Measurements from ENCODE around the gene LMBRD1.

GRCh38 chr6:69827276-69827893 lies 30.6 kb upstream of the LMBRD1 start:
- TF ChIP-seq YY1 (IDR thresholded peaks at IDR 0.05; ENCODE audit: low read depth) (no peak), POLR2AphosphoS5 (IDR thresholded peaks at IDR 0.05; ENCODE audit: low read depth, low read length) (no peak), REST (IDR thresholded peaks at IDR 0.05; ENCODE audit: low read depth, low read length) (no peak), USF2 (IDR thresholded peaks at IDR 0.05; ENCODE audit: borderline replicate concordance, low read depth, low read length) (no peak), CTCF (IDR thresholded peaks at IDR 0.05) (no peak), USF1 (IDR thresholded peaks at IDR 0.05; ENCODE audit: borderline replicate concordance, low read depth) (no peak), CHD2 (IDR thresholded peaks at IDR 0.05; ENCODE audit: low read length, partially characterized antibody) (no peak), NFIC (IDR thresholded peaks at IDR 0.05; ENCODE audit: borderline replicate concordance) (peak; percentile 20; the same call in 1 of the 2 replicates), FOXM1 (IDR thresholded peaks at IDR 0.05; ENCODE audit: low read depth) (no peak), EZH2phosphoT487 (IDR thresholded peaks at IDR 0.05; ENCODE audit: borderline replicate concordance, low read depth) (no peak), EP300 (IDR thresholded peaks at IDR 0.05; ENCODE audit: borderline replicate concordance in 1 of 2, low read depth in 1 of 2, low read length in 1 of 2) (no peak), PBX3 (IDR thresholded peaks at IDR 0.05) (peak; percentile 12; the same call in 1 of the 2 replicates), RAD21 (IDR thresholded peaks at IDR 0.05; ENCODE audit: low read length) (no peak), MEF2A (IDR thresholded peaks at IDR 0.05; ENCODE audit: borderline replicate concordance, low read depth) (no peak)
